Upper lobe of left lung (tissue), 6 donors: ENCODE results near the gene ACACA. TPM values are rescaled to one million over a fixed set of nuclear protein-coding genes. Genes with fewer than 3 reads are reported as not detected.

ENCODE experiments used
- ATAC-seq, 2 donors: fragments of 200-7000 bp; cut with Tn5 transposase; one replicate each; pipeline ENCODE4 v1.9.1; 2022; ENCODE audit warnings: mild to moderate bottlenecking in 2 of 2, moderate library complexity in 2 of 2; ENCODE audit not compliant: low FRiP score in 2 of 2
- DNase-seq, 2 donors: peaks; one replicate each; pipeline ENCODE4 v3.0.0-alpha.2; 2019 to 2020
- H3K27ac ChIP-seq, 4 donors: fragments of 200-600 bp; sonication (generic); one replicate each; pipeline ENCODE4 v1.5.1; 2016 to 2019
- H3K27me3 ChIP-seq, 4 donors: fragments of 200-600 bp; sonication (generic); one replicate each; pipeline ENCODE4 v1.5.1; 2017 to 2019
- H3K36me3 ChIP-seq, 4 donors: fragments of 200-600 bp; sonication (generic); one replicate each; pipeline ENCODE4 v1.5.1; 2016 to 2019
- H3K4me1 ChIP-seq, 4 donors: fragments of 200-600 bp; sonication (generic); one replicate each; pipeline ENCODE4 v1.5.1; 2018 to 2019
- H3K4me3 ChIP-seq, 4 donors: fragments of 200-600 bp; sonication (generic); one replicate each; pipeline ENCODE4 v1.5.1; 2017 to 2019; ENCODE audit warnings: mild to moderate bottlenecking in 2 of 4, moderate library complexity in 1 of 4
- H3K9me3 ChIP-seq, 4 donors: fragments of 200-600 bp; sonication (generic); one replicate each; pipeline ENCODE4 v1.5.1; 2018 to 2019
- EP300 ChIP-seq, 4 donors: sonication (generic); formaldehyde crosslinking; IDR thresholded peaks; one replicate each; pipeline ENCODE4 v1.5.1; 2017; ENCODE audit warnings: antibody characterized with exemption in 4 of 4, control low read depth in 2 of 4
- POLR2A ChIP-seq, 4 donors: fragments of 450-650 bp; IDR thresholded peaks; one replicate each; pipeline ENCODE4 v1.5.1; 2016 to 2017; ENCODE audit warnings: antibody characterized with exemption in 4 of 4, mild to moderate bottlenecking in 2 of 4
- POLR2AphosphoS5 ChIP-seq, 2 donors: sonication (generic); formaldehyde crosslinking; IDR thresholded peaks; one replicate each; pipeline ENCODE4 v1.5.1; 2017; ENCODE audit warnings: antibody characterized with exemption in 2 of 2
- WGBS, 2 donors: methylation state at CpG; one replicate each; pipeline ENCODE4 v1.1.5; 2017 to 2018; 5-methylcytosine and 5-hydroxymethylcytosine counted together
- total RNA-seq, 6 donors: library from RNA; depleted of rRNA in 4 of 6; stranded (reverse); fragments of >200 nt in 4 of 6; gene quantifications; one replicate each; pipeline versions ENCODE4 v1.1.0 to v1.2.1, GENCODE V29; 2016 to 2021
- TF ChIP-seq, protein P1 (sequence below), 6 experiments: fragments of 450-650 bp in 4 of 6; fragments of 200-600 bp in 2 of 6; sonication (generic) in 2 of 6; IDR thresholded peaks; one replicate each; pipeline ENCODE4 v1.5.1; 2016 to 2019; ENCODE audit warnings: antibody characterized with exemption in 6 of 6
- donor health status: DM: no; HTN: no; CAD: no; lungs with moderate emphysema.
- donor health status: DM: no; HTN: yes; CAD: no; lungs with severe emphysema.

ACACA gene
- total RNA-seq, 6 donors from 2014 or later = 55.7 to 129 (median 91.9) TPM

DNA sequence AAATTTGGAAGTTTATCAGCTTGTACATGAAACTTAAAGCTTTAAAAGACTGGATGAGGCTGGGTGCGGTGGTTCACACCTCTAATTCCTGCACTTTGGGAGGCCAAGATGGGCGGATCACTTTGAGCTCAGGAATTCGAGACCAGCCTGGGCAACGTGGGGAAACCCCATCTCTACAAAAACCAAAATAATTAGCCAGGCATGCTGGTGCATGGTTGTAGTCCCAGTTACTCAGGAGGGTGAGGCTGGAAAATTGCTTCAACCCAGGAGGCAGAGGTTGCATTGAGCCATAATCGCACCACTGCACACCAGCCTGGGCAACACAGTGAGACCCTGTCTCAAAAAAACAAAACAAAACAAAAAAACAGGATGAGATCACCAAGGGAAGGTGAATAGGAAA, 248.3 kb downstream of the ACACA start:
- Histone ChIP-seq H3K27ac (no peak overlapping the region), H3K36me3 (peaks cover 0 to 29% (median 2%) of the 10 kb centered on the region in 4 donors), H3K4me3 (no peak overlapping the region), H3K4me1 (no peaks in the 10 kb centered on the region), H3K9me3 (no peaks in the 10 kb centered on the region), H3K27me3 (no peaks in the 10 kb centered on the region)
- TF ChIP-seq POLR2AphosphoS5 (IDR thresholded peaks at IDR 0.05) = no peak
- TF ChIP-seq POLR2A (IDR thresholded peaks at IDR 0.05) = no peak
- no peak for TF ChIP-seq EP300 (IDR thresholded peaks at IDR 0.05)
- TF ChIP-seq, protein P1, sequence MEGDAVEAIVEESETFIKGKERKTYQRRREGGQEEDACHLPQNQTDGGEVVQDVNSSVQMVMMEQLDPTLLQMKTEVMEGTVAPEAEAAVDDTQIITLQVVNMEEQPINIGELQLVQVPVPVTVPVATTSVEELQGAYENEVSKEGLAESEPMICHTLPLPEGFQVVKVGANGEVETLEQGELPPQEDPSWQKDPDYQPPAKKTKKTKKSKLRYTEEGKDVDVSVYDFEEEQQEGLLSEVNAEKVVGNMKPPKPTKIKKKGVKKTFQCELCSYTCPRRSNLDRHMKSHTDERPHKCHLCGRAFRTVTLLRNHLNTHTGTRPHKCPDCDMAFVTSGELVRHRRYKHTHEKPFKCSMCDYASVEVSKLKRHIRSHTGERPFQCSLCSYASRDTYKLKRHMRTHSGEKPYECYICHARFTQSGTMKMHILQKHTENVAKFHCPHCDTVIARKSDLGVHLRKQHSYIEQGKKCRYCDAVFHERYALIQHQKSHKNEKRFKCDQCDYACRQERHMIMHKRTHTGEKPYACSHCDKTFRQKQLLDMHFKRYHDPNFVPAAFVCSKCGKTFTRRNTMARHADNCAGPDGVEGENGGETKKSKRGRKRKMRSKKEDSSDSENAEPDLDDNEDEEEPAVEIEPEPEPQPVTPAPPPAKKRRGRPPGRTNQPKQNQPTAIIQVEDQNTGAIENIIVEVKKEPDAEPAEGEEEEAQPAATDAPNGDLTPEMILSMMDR (IDR thresholded peaks at IDR 0.05) = no peak
- no peak for DNase-seq
- ATAC-seq = no peak
- WGBS, 2 donors = 92 to 96% methylated on average over 5 of the region's 5 CpGs

DNA sequence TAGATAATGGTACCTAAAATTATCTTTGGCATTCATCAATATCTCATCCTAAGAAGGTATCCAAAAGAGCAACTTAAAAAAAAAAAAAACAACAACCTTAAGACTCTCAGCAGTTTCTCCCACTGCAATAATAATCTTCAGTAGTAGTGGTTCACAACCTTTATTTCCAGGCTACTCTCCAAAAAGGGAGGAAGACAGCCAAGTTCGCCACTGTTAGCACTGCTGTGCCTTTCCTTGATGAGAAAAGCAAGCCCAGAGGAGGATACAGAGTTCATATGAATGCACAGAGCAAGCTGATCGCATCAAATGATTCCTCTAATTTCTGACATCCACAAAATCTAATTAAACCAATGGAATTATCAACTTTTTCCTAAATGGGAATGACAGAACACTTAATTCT, 258.5 kb downstream of the ACACA start:
- 88 to 92% methylated on average over 2 of the region's 2 CpGs for WGBS, 2 donors
- H3K9me3 ChIP-seq = no peaks in the 10 kb centered on the region
- no peaks in the 10 kb centered on the region for H3K27me3 ChIP-seq
- no peak overlapping the region for H3K27ac ChIP-seq
- H3K4me1 ChIP-seq = no peaks in the 10 kb centered on the region
- ATAC-seq = no peak
- no peak overlapping the region for H3K4me3 ChIP-seq
- TF ChIP-seq POLR2AphosphoS5 (IDR thresholded peaks at IDR 0.05) (no peak), POLR2A (IDR thresholded peaks at IDR 0.05) (no peak), EP300 (IDR thresholded peaks at IDR 0.05) (no peak)
- TF ChIP-seq, protein P1 (IDR thresholded peaks at IDR 0.05) = no peak
- no peak for DNase-seq
- H3K36me3 ChIP-seq = peaks cover 0 to 14% (median 3%) of the 10 kb centered on the region in 4 donors

- WGBS, 2 donors = 85 to 87% methylated on average over 4 of the region's 4 CpGs
- peaks cover 0 to 19% (median 3%) of the 10 kb centered on the region in 4 donors for H3K36me3 ChIP-seq
- ATAC-seq = no peak
Observed at GRCh38 chr17:37147301-37147812, 259.3 kb downstream of the ACACA start.

GRCh38 chr17:37146086-37147064, 260.3 kb downstream of the ACACA start:
- H3K36me3 ChIP-seq = peaks cover 0 to 19% (median 3%) of the 10 kb centered on the region in 4 donors
- DNase-seq (no peak), ATAC-seq (no peak)
- H3K4me3 ChIP-seq = no peak overlapping the region
- H3K9me3 ChIP-seq = no peaks in the 10 kb centered on the region
- H3K4me1 ChIP-seq = no peaks in the 10 kb centered on the region
- TF ChIP-seq, protein P1 (IDR thresholded peaks at IDR 0.05) = no peak
- 87 to 94% methylated on average over 8 of the region's 8 CpGs for WGBS, 2 donors
- H3K27me3 ChIP-seq = no peaks in the 10 kb centered on the region
- H3K27ac ChIP-seq = no peak overlapping the region

More at GRCh38 chr17:37147301-37147812, 259.3 kb downstream of the ACACA start:
- Histone ChIP-seq H3K27ac (no peak overlapping the region), H3K4me1 (no peaks in the 10 kb centered on the region), H3K9me3 (no peaks in the 10 kb centered on the region), H3K27me3 (no peaks in the 10 kb centered on the region), H3K4me3 (no peak overlapping the region)
- DNase-seq = no peak
- TF ChIP-seq POLR2A (IDR thresholded peaks at IDR 0.05) = no peak
- TF ChIP-seq, protein P1 (IDR thresholded peaks at IDR 0.05) = no peak
- TF ChIP-seq EP300 (IDR thresholded peaks at IDR 0.05) = no peak
